Neural progenitor cell (in vitro differentiated cells): Measurements from ENCODE around the gene KCNMA1. TPM values are rescaled to one million over a fixed set of nuclear protein-coding genes. Genes with fewer than 3 reads are reported as not detected.
A peak's percentile ranks its signal among the peaks of the same experiment; 100 is the strongest.
"Not testable (repeated sequence)": the region's sequence is repeated elsewhere in the genome, so short reads cannot be mapped to it uniquely, and the experiment has no call there.

ENCODE experiments used
- DNase-seq: peaks from one replicate; pipeline ENCODE4 v3.0.0-alpha.2; 2016; ENCODE audit warnings: low spot score
- H2AFZ ChIP-seq: fragments of 200-600 bp; sonication (generic); replicated peaks from 2 replicates; pipeline ENCODE4 v1.6.1; 2016; ENCODE audit warnings: antibody characterized with exemption
- H3F3A ChIP-seq: fragments of 200-600 bp; sonication (generic); 2 replicates; pipeline ENCODE4 v1.6.1; 2016; ENCODE audit warnings: antibody characterized with exemption, low read depth
- H3K27ac ChIP-seq: fragments of 200-600 bp; sonication (generic); 2 replicates; pipeline ENCODE4 v1.5.1; 2016; ENCODE audit warnings: mild to moderate bottlenecking
- H3K27me3 ChIP-seq: fragments of 200-600 bp; sonication (generic); 2 replicates; pipeline ENCODE4 v1.6.1; 2016; ENCODE audit warnings: mild to moderate bottlenecking, moderate library complexity
- H3K36me3 ChIP-seq: fragments of 200-600 bp; sonication (generic); 2 replicates; pipeline ENCODE4 v1.5.1; 2016
- H3K4me1 ChIP-seq: fragments of 200-600 bp; sonication (generic); 2 replicates; pipeline ENCODE4 v1.6.1; 2016; ENCODE audit warnings: mixed run types
- H3K4me2 ChIP-seq: fragments of 200-600 bp; sonication (generic); 2 replicates; pipeline ENCODE4 v1.6.1; 2016
- H3K4me3 ChIP-seq: fragments of 200-600 bp; sonication (generic); 2 replicates; pipeline ENCODE4 v1.5.1; 2016
- H3K79me2 ChIP-seq: fragments of 200-600 bp; sonication (generic); 2 replicates; pipeline ENCODE4 v1.6.1; 2016; ENCODE audit warnings: low read depth
- H3K9ac ChIP-seq: fragments of 200-600 bp; sonication (generic); 2 replicates; pipeline ENCODE4 v1.6.1; 2016
- H3K9me3 ChIP-seq: fragments of 200-600 bp; sonication (generic); 2 replicates; pipeline ENCODE4 v1.5.1; 2016; ENCODE audit warnings: low read depth
- H4K20me1 ChIP-seq: fragments of 200-600 bp; sonication (generic); 2 replicates; pipeline ENCODE4 v1.6.1; 2016; ENCODE audit warnings: low read depth
- H3K27ac Mint-ChIP-seq: 3 replicates; pipeline ENCODE4 v1.8.0; 2021; ENCODE audit warnings: mixed read lengths
- H3K27me3 Mint-ChIP-seq: 2 replicates; pipeline ENCODE4 v1.8.0; 2022; ENCODE audit warnings: low read depth, mild to moderate bottlenecking, inconsistent platforms, moderate library complexity, mixed read lengths; ENCODE audit not compliant: insufficient read depth
- H3K36me3 Mint-ChIP-seq: 3 replicates; pipeline ENCODE4 v1.8.0; 2021; ENCODE audit warnings: mixed read lengths
- H3K4me1 Mint-ChIP-seq: 3 replicates; pipeline ENCODE4 v1.8.0; 2021; ENCODE audit warnings: mixed read lengths
- H3K4me3 Mint-ChIP-seq: 3 replicates; pipeline ENCODE4 v1.8.0; 2021; ENCODE audit warnings: mild to moderate bottlenecking, moderate library complexity, mixed read lengths
- H3K9me3 Mint-ChIP-seq: 3 replicates; pipeline ENCODE4 v1.8.0; 2020; ENCODE audit warnings: mixed read lengths
- CTCF ChIP-seq: fragments of 200-600 bp; sonication (generic); IDR thresholded peaks from 2 replicates; pipeline ENCODE4 v1.5.1; 2017; ENCODE audit warnings: antibody characterized with exemption, mild to moderate bottlenecking
- EZH2 ChIP-seq: fragments of 200-600 bp; sonication (generic); IDR thresholded peaks from 2 replicates; pipeline ENCODE4 v1.6.1; 2017; ENCODE audit warnings: antibody characterized with exemption, mild to moderate bottlenecking, moderate library complexity
- EZH2phosphoT487 ChIP-seq: fragments of 200-600 bp; sonication (generic); IDR thresholded peaks from 2 replicates; pipeline ENCODE4 v1.6.1; 2017; ENCODE audit warnings: antibody characterized with exemption
- total RNA-seq: library from RNA; depleted of rRNA; stranded (reverse); fragments of >200 nt; gene quantifications from 2 replicates; pipeline ENCODE4 v1.2.3, GENCODE V29; 2015; ENCODE audit warnings: low replicate concordance

Gene KCNMA1
- total RNA-seq, 1 donor from 2014 or later = 2.4 TPM

GRCh38 chr10:77685432-77685831, 47.8 kb upstream of the KCNMA1 start:
- Mint-ChIP-seq H3K4me3 (no peak overlapping the region), H3K27ac (no peak overlapping the region), H3K36me3 (no peaks in the 10 kb centered on the region), H3K27me3 (peaks cover 13% of the 10 kb centered on the region), H3K9me3 (peaks cover 8% of the 10 kb centered on the region), H3K4me1 (peaks cover 30% of the 10 kb centered on the region)
- Histone ChIP-seq H3K9me3 (no peaks in the 10 kb centered on the region), H3F3A (peaks cover 22% of the 10 kb centered on the region), H3K4me1 (peaks cover 29% of the 10 kb centered on the region), H4K20me1 (no peaks in the 10 kb centered on the region), H3K27ac (no peak overlapping the region), H3K79me2 (no peaks in the 10 kb centered on the region), H3K9ac (no peak overlapping the region), H3K4me2 (peak overlapping the region; percentile 60), H3K27me3 (no peaks in the 10 kb centered on the region), H2AFZ (no peak overlapping the region), H3K36me3 (no peaks in the 10 kb centered on the region), H3K4me3 (no peak overlapping the region)
- no peak for DNase-seq
- TF ChIP-seq CTCF (no peak), EZH2phosphoT487 (no peak), EZH2 (no peak)

DNA sequence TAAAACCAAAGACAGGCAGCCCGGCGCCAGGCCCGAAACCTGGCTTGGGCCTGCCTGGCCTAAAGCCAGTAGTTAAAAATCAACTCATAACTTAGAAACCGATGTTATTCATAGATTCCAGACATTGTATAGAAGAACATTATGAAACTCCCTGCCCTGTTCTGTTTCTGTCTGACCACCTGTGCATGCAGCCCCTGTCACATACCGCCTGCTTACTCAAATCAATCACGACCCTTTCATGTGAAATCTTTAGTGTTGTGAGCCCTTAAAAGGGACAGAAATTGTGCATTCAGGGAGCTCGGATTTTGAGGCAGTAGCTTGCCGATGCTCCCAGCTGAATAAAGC, 45.5 kb upstream of the KCNMA1 start:
- H3K36me3 Mint-ChIP-seq, H4K20me1 ChIP-seq, H3K9me3 ChIP-seq, H3K27me3 ChIP-seq, H3K36me3 ChIP-seq, H3K9ac ChIP-seq, H3K4me2 ChIP-seq, H2AFZ ChIP-seq, DNase-seq, H3K79me2 ChIP-seq, H3K4me3 ChIP-seq, H3K4me3 Mint-ChIP-seq, H3K9me3 Mint-ChIP-seq, H3K27ac ChIP-seq: not testable (repeated sequence)
- H3K4me1 Mint-ChIP-seq = peaks cover 30% of the 10 kb centered on the region
- Histone ChIP-seq H3F3A (peaks cover 22% of the 10 kb centered on the region), H3K4me1 (peaks cover 29% of the 10 kb centered on the region)
- H3K27ac Mint-ChIP-seq = peak overlapping the region; percentile 83
- H3K27me3 Mint-ChIP-seq = peaks cover 15% of the 10 kb centered on the region

- no peaks in the 10 kb centered on the region for H3K36me3 ChIP-seq
- no peaks in the 10 kb centered on the region for H4K20me1 ChIP-seq
- H3K27ac ChIP-seq = no peak overlapping the region
- H3K4me3 Mint-ChIP-seq = no peak overlapping the region
- H3F3A ChIP-seq = peaks cover 21% of the 10 kb centered on the region
- H2AFZ ChIP-seq = no peak overlapping the region
- H3K4me1 ChIP-seq = peaks cover 25% of the 10 kb centered on the region
- H3K27me3 Mint-ChIP-seq = peaks cover 15% of the 10 kb centered on the region
- peak overlapping the region; percentile 15 for H3K27ac Mint-ChIP-seq
- no peak overlapping the region for H3K4me2 ChIP-seq
- peaks cover 31% of the 10 kb centered on the region for H3K4me1 Mint-ChIP-seq
- no peak overlapping the region for H3K9ac ChIP-seq
- TF ChIP-seq EZH2phosphoT487 = no peak
- TF ChIP-seq CTCF = no peak
- TF ChIP-seq EZH2 = no peak
- H3K9me3 ChIP-seq = no peaks in the 10 kb centered on the region
- peaks cover 8% of the 10 kb centered on the region for H3K9me3 Mint-ChIP-seq
- no peak for DNase-seq
- no peaks in the 10 kb centered on the region for H3K27me3 ChIP-seq
- no peaks in the 10 kb centered on the region for H3K79me2 ChIP-seq
- no peaks in the 10 kb centered on the region for H3K36me3 Mint-ChIP-seq
- H3K4me3 ChIP-seq = no peak overlapping the region
These were observed 44.9 kb upstream of the KCNMA1 start for GRCh38 chr10:77682393-77683087.

DNA sequence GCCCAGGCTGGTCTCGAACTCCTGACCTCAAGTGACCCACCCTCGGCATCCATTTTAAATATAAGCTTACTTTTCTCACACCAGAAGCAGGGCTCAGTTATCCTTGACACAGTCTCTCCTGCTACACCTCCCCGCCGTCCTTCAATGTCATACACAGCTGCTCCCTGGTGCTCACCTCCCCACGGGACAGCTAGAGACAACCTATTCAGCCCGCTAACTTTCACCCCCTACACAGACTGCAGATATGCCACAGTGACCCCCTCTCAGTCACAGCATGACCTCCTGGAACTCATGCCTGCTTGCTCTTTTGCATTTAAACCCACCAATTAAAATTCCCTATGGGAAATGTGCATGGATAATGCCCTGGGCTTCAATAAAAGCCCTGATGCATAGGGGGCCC, 44.2 kb upstream of the KCNMA1 start:
- Histone ChIP-seq H3K9ac (no peak overlapping the region), H3K27ac (no peak overlapping the region), H2AFZ (no peak overlapping the region), H3K4me2 (no peak overlapping the region), H4K20me1 (no peaks in the 10 kb centered on the region), H3F3A (peaks cover 17% of the 10 kb centered on the region), H3K9me3 (no peaks in the 10 kb centered on the region), H3K27me3 (no peaks in the 10 kb centered on the region), H3K4me3 (no peak overlapping the region), H3K4me1 (peaks cover 18% of the 10 kb centered on the region), H3K36me3 (no peaks in the 10 kb centered on the region), H3K79me2 (no peaks in the 10 kb centered on the region)
- Mint-ChIP-seq H3K36me3 (no peaks in the 10 kb centered on the region), H3K27me3 (peaks cover 15% of the 10 kb centered on the region), H3K4me3 (no peak overlapping the region), H3K4me1 (peaks cover 24% of the 10 kb centered on the region), H3K9me3 (peaks cover 8% of the 10 kb centered on the region), H3K27ac (peak overlapping the region; percentile 46)
- DNase-seq = no peak
- TF ChIP-seq CTCF (no peak), EZH2phosphoT487 (no peak), EZH2 (no peak)
